NCI-H1417 (cell line): Measurements from ENCODE around the gene ABTB1.
"Not testable (repeated sequence)": the region's sequence is repeated elsewhere in the genome, so short reads cannot be mapped to it uniquely, and the experiment has no call there.

Source experiments
- DNase-seq, 3 experiments: peaks; one replicate each; lab custom pipeline; 2025; lab: John Stamatoyannopoulos, UW

Gene ABTB1

DNA sequence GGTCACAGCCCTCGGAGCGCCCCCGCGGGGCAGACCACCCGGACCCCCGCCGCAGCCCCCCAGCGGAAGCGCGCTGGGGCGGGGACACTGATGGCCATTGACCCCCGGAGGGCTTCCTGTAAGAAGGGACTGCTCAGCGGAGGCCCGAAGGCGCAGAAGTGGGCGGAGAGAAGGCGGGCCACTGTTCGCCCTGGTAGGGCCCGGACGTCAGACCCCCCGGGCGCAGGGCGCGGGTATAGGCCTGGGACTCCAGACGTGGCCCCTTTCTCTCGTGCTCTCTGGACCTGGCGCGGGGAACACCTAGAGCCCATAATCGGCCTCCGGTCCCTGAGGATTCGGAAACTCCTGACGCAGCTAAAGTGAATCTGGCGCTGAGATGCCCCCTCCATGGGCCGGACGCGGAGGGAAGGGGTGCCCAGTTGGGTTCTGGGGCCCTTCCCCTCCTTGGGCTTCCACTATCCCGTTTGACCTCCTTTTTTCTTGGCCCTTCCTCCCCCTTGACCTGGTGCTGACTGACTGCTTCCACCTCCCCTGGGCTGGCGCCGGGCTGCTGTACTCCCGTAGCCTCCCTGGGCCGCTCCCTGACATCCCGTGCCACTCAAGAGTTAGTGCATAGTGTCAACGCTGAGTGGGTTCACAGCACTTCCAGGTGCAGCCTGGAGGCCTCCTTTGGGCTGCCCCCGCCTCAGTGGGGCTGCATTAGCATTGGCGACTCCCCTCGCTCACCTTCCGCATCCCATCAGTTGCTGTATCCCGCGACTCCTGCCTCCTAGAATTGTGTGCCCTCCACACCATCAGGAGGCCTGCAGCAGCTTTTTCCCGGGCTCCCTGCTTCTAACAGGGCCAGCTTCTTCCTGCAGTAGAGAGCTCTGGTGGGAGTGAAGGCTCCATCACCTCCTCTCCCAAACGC lies 694 bp downstream of the ABTB1 start:
- DNase-seq = peak; percentile 47 to 90 (median 84)

DNA sequence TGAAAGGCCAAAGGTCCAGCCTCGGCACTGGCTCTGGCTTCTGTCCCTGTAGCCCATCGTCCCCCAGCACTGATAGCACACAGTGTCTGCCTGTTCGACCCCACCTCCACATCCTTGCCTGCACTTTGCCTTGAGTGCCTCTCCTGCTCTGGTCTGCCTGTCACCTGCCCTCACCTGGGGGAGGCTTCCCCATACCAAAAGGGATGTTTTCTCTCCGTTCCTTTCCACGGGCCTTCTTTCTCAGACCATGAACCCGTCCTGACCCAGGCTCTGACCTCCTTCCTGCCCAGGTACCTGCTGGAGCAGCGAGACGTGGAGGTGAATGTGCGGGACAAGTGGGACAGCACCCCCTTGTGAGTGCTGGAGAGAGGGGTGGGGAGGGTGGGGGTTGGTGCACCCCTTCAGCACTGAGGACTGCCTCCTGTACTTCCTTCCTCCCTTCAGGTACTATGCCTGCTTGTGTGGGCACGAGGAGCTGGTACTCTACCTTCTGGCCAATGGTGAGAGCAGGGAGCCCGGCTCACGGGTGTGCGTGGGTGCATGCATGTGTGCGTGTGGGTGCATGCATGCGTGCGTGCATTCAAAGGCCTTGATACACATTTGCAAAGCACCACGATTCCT lies 1.5 kb downstream of the ABTB1 start:
- DNase-seq = no peak

DNA sequence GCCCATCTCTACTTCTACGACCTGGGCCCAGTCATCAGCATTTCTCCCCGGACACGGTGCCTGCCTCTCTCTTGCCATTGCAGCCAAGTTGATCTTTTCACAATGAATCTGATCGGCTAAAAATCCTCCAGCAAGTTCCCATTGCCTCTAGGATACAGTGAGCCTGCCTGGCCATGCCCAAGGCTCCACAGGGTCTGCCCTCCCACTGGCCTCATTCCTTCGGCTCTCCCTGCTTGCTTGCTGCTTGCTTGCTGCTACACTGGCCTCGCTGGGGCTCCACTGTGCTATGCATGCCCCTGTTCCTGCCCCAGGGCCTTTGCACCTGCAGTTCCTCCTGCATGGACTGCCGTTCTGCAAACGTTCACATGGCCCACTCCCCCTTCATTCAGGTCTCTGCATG lies 2.0 kb downstream of the ABTB1 start:
- no peak for DNase-seq

DNA sequence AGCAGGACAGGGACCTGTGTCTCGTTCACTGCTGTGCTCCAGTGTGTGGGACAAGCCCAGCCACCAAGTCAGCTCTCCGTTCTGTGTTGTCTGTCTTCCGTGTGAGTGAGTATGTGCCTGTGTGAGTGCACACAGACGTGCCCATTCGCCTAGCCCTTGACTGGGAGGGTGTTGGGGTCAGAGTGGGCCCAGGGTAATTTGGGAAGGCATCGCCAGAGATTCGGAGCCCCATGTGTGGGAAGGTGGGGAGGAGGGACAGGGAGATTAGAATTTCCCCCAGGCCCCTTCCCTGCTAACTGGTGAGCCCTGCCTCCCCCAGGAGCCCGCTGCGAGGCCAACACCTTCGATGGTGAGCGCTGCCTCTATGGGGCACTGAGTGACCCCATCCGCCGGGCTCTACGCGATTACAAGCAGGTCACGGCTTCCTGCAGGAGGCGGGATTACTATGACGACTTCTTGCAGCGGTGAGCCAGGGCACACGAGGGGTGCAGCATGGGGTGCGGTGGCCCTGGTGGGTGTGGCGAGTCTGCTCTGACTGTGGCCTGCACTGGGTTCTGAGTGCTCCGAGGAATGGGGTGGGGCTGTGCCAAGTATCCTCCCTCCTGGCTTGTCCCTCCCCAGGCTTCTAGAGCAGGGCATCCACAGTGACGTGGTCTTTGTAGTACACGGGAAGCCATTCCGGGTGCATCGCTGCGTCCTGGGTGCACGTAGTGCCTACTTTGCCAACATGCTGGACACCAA lies 3.1 kb downstream of the ABTB1 start:
- no peak for DNase-seq

DNA sequence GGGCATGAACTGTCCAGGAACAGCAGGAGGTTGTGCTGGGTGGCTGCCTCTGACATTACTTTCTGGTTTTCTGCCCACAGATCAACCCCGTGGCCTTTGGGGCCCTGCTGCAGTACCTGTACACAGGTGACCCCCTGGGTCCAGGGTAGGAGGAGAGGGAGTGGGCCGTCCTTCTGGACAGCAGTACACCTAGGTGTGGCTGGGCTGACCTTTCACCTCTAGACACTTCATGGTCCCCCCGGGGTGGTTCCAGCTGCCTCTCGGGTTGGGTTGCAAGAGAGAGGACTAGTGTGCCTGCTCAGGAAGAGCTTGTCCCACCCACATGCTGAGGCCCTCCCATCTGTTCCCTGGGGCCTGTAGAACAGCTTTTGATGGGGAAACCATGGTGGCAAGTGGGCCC lies 3.7 kb downstream of the ABTB1 start:
- DNase-seq = no peak

DNA sequence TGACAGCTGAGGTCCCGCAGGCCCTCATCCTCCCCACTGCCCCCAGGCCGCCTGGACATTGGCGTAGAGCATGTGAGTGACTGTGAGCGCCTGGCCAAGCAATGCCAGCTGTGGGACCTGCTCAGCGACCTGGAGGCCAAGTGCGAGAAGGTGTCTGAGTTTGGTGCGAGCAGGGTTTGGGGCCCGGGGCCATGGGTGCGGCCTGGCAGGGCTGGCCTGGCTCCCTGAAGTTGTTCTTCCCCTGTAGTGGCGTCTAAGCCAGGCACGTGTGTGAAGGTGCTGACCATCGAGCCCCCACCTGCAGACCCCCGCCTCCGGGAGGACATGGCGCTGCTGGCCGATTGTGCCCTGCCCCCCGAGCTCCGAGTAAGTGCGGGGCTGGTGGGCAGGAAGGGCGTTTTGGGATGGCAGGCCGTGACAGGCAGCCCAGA lies 4.2 kb downstream of the ABTB1 start:
- no peak for DNase-seq

DNA sequence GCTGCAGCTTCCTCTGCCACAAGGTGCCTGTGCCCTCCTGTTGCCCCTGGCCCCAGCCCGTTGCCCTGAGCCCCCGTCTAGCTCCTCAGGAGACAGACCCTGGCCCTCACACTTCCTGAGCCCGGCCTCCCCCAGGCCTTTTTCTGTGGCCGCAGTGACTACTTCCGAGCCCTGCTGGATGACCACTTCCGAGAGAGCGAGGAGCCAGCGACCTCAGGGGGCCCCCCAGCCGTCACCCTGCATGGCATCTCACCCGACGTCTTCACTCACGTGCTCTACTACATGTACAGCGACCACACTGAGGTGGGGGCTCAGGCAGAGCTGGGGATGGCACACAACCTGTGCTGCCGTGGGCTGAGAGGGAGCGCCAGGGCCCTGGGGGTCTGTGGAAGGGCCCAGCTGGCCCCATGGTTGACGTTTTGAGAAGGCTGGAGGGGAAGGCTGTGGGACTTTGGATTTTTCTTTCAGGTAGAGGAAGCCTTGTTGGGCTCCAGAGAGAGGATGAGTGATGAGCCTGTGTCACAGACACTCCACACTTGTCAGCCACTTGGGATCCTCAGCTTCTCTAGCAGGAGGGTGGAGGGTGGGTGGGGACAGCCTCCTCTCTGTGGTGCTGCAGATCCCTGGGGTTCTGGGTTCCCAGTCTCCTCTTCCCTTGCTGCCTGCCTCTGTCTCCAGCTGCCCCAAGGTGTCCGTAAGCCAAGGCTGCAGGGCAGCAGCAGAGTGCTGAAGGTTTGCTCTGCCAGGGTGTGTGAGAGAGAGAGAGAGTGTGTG lies 5.0 kb downstream of the ABTB1 start:
- DNase-seq = no peak

DNA sequence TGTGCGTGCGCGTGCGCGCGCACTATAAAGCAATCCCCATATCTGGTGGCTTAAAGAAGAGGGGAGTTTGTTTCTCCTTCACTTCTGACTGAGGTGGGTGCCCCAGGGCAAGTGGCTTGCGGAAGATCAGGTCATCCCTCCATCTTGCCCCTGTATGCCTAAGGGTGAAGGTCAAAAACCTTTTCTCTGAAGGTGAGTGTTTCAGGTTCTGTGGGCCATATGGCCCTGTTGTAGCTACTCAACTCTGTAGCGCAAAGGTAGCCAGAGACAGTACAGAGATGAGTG lies 5.5 kb downstream of the ABTB1 start:
- DNase-seq = no peak

DNA sequence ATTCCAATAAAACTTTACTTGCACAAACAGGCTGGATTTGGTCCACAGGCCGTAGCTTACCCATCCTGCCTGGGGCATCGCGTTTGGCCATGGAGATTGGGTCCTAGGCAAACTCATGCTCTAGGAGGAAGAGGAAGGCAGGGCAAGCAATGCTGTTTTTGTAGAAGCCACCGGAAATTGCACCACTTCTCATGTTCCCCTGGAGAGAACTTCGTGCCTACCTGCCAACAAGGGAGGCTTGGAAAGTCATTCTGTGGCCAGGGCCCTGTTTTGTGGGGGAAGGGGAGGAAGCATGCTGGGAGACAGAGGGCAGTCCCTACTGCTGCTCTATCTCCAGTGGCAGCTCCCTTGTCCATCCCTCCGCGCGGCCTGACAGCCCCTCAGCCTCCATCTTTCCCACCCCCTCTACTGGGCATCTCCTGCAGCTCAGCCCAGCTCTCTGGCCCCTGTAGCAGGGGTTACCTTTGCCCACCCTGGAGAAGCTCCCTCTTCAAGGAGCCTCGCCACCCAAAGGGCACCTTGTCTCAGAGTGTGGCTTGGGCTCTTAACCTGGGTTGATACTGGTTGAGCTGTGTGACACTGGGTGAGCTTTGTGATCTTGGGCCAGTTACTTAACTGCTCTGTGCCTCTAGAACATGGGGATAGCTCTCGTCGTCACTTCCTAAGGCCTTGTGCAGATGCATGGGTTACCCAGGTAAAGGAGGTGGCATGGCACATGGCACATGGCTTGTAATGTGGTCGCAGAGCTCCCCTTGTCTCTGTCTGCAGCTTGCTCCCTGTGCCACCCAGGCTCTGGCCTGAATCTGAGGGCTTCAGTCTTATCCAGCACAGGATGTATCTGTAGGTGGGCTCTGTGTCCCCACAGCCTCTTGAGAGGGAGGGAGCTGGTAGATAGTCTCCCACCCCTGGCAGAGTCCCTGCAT lies 6.1 kb downstream of the ABTB1 start:
- DNase-seq = no peak

DNA sequence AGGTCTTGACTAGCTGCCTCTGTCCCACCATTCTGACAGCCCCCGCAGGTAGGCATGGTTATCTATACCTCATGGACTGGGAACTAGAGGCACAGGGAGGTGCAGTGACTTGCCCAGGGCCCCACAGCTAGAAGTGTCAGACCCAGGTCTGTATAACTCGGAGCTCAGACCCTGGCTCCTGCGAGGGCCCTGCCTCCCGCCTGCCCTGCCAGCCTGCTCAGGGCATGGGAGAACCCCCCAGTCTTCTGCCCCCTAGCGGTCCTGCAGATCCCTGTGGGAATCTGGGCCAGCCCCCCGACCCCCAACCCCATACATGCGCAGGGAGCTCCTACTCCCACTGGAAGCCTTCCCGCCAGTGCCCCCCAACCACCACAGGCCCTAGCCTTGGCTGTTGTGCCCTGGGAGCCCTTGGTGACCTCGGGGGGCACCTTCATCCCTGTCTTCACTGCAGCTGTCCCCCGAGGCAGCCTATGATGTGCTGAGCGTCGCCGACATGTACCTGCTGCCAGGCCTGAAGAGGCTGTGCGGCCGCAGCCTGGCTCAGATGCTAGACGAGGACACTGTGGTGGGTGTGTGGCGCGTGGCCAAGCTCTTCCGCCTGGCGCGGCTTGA lies 6.9 kb downstream of the ABTB1 start:
- no peak for DNase-seq

DNA sequence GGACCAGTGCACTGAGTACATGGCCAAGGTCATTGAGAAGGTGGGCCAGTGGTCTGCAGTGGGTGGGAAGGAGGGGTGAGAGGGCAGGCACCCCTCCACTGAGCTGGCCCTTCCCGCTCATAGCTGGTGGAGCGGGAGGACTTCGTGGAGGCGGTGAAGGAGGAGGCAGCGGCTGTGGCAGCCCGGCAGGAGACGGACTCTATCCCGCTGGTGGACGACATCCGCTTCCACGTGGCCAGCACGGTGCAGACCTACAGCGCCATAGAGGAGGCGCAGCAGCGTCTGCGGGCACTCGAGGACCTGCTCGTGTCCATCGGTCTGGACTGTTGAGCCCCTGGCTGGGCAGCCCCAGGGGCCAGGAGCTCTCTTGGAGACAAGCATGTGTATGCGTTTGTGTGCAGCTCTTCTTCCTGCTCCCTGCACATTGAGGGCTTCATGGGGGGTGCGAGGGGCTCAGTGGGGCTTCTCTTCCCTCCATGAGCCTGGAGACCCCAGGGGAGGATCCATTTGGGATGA lies 7.5 kb downstream of the ABTB1 start:
- DNase-seq = no peak

DNA sequence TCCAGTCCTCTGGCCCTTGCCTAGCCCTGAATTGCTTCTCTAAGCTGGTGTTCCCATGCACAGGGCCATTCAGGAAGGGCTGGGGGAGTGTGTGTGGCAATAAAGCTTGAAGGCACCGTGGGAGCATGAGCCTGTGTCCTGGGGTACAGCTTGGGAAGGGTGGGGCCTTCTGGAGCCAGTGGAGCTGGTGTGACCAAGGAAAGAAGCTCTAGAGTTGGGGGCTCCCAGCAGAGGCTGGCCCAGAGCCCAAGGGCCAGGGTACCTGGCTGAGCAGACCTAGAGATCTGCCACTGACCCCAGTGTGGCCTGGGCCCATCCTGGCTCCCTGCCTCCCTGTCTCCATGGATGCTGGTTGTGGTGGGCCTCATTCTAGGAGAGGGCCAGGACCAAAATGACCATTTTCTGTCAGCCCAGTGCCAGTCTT lies 8.1 kb downstream of the ABTB1 start:
- no peak for DNase-seq

DNA sequence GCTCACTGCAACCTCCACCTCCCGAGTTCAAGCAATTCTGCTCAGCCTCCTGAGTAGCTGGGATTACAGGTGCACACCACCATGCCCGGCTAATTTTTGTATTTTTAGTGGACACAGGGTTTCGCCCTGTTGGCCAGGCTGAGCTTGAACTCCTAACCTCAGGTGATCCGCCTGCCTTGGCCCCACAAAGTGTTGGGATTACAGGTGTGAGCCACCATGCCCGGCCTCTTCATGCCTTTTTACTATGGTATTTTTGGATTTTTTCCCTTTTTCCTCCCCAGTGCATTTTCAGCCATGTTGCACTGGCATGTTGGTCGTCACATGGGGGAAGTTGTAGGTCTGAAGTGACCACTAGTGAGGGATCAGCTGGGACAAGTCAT lies 9.4 kb downstream of the ABTB1 start:
- DNase-seq = not testable (repeated sequence)

DNA sequence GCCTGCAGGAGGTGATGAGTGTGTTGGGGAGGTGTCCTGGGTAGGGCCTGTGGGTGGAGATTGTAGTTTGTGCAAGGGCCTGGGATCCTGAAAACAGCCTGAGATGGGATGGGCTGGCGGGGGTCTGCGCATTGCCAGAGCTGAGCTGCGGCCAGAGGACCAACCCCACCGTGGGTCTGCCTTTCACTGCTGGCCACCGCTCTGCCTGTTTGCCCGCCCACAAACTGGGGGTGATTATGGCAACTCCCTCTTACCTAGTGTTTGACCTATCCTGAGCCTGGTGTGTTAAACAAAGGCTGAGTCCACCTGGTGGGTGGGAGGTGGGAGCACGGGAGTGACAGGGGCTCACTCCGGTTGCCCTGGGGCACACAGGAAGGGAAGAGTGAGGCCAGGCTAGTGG lies 9.8 kb downstream of the ABTB1 start:
- DNase-seq = peak in 1 of 3 experiments; percentile 20

DNA sequence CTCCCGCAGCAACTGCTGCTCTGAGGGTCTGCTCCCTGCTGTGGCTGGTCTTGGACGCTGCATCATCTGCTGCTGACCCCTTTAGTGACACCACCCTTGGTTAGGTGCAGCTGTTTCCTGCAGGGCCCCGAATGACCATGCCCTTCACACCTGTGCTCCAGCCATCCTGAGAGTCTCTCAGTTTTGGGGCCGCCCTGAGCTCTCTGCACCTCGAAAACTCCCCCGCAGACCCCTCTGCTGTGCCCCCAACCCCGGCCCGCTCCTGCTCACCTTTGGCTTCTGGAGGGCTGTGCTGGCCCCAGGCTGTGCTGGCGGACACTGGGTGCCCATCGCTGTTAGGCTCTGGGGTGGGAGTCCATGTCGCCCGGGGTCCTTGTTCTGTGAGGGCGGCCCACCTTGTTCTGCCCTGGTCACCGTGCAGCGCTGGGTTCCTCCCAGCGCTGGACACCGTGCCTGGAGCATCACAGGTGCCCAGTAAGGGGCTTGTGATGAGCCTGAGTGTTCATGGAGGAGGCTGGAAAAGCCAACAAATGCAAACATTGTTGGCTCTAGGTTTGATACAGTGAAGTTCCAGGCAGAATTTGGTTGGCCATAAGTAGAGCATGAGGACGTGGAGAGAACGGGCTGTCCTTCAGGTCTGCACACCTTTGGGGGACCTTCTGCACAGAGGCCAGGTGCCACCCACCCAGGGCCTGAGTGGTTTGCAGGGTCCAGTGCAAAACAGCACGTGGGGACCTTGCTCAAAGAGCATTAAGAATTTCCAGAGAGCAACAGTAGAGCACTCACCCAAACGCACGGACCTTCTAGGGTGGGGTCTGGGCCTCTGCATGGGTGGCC lies 12.3 kb downstream of the ABTB1 start:
- peak in 1 of 3 experiments; percentile 37 for DNase-seq

DNA sequence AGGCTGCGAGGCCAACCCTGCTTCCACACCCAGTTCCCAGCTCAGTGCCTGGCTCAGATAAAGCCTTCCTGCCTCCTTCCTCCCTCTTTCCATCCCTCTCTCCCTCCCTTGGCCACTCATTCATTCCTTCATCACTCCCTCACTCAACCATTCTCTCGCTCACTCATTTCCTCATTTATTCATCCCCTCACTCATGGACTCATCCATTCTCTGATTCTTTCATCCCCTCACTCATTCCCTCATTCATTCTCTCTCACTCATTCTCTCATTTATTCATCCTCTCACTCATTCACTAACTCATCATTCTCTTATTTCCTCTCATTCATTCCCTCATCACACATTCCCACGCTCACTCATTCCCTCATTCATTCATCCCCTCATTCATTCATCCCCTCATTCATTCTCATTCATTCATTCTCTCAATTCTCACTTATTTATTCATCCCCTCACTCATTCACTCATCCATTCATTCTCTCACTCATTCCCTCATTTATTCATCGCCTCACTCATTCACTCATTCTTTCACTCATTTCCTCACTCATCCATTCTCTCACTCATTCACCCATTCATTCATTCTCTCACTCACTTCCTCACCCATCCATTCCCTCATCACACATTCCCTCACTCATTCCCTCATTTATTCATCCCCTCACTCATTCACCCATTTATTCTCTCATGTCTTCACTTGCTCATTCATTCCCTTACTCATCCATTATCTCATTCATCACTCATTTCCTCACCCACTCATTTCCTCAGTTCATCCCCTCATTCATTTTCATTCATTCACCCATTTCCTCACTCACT lies 13.2 kb downstream of the ABTB1 start:
- DNase-seq = peak in 1 of 3 experiments; percentile 23

DNA sequence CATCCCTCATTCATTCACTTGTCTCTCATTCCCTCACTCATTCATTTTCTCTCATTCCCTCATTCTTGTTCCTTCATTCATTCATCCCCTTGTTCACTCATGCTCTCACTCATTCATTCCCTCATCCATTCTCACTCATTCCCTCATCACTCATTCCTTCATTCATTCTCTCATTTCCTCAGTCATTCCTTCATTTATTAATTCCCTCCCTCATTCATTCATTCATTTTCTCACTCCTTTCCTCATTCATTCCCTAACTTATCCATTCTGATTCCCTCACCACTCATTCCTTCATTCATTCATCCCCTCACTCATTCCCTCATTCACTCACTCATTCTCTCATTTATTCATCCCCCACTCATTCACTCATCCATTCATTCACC lies 13.8 kb downstream of the ABTB1 start:
- DNase-seq = no peak

DNA sequence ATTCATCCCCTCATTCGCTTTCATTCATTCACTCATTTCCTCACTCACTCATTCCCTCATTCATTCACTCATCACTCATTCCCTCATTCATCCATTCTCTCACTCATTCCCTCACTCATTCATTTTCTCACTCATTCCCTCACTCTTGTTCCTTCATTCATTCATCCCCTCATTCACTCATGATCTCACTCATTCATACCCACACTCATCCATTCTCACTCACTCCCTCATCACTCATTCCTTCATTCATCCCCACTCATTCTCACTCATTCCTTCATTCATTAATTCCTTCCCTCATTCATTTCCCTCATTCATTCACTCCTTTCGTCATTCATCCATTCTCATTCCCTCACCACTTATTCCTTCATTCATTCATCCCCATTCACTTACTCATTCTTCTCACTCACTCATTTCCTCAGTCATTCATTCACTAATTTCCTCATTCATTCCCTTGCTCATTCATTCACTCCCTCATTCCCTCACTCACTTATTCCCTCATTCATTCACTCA lies 14.5 kb downstream of the ABTB1 start:
- DNase-seq = no peak

DNA sequence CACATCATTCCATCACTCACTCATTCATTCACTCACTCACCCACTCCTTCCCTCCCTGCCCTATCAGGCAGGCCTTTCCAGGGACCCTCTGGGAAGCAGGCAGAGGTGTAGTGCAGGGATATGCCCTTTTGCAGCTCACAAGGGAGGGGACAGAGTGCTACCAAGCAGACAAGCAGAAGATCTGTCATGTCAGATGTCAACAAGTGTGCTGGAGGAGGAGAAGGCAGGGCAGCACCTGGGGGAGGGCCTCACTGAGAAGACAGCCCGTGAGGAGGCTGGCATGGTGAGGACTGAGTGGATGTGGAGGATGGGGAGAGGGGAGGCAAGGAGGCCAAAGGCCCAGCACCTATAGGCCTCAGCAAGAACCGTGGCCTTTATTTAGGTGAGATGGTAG lies 15.3 kb downstream of the ABTB1 start:
- DNase-seq = no peak
